HG03378 (cell line): ENCODE results near the gene PCDHA11.
"Not testable (repeated sequence)": the region's sequence is repeated elsewhere in the genome, so short reads cannot be mapped to it uniquely, and the experiment has no call there.

ENCODE experiments used
- ATAC-seq: cut with Tn5 transposase; IDR thresholded peaks from one replicate; pipeline ENCODE4 v1.9.1; 2021; ENCODE audit warnings: mild to moderate bottlenecking, moderate library complexity; ENCODE audit not compliant: unreplicated experiment

The PCDHA11 gene

DNA sequence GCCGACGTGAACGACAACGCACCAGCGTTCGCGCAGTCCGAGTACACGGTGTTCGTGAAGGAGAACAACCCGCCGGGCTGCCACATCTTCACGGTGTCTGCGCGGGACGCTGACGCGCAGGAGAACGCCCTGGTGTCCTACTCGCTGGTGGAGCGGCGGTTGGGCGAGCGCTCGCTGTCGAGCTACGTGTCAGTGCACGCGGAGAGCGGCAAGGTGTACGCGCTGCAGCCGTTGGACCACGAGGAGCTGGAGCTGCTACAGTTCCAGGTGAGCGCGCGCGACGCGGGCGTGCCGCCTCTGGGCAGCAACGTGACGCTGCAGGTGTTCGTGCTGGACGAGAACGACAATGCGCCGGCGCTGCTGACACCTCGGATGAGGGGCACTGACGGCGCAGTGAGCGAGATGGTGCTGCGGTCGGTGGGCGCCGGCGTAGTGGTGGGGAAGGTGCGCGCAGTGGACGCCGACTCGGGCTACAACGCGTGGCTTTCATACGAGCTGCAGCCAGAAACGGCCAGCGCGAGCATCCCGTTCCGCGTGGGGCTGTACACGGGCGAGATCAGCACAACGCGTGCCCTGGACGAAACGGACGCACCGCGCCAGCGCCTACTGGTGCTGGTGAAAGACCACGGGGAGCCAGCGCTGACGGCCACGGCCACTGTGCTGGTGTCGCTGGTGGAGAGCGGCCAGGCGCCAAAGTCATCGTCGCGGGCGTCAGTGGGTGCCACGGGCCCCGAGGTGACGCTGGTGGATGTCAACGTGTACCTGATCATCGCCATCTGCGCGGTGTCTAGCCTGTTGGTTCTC is 18.7 kb upstream of the PCDHA11 start:
- ATAC-seq: not testable (repeated sequence)

- ATAC-seq: no peak
These were observed 12.7 kb upstream of the PCDHA11 start, which contains the start of gene PCDHA10 for GRCh38 chr5:140855772-140856674. Gene PCDHA10, plus strand, starts transcription at chr5:140855897. Its CDS starts 152 bp downstream, at chr5:140856049.

- no peak for ATAC-seq
These were observed 11.4 kb upstream of the PCDHA11 start for GRCh38 chr5:140857177-140857986.

- ATAC-seq: no peak
These were observed 10.8 kb upstream of the PCDHA11 start for GRCh38 chr5:140857987-140858240.

DNA sequence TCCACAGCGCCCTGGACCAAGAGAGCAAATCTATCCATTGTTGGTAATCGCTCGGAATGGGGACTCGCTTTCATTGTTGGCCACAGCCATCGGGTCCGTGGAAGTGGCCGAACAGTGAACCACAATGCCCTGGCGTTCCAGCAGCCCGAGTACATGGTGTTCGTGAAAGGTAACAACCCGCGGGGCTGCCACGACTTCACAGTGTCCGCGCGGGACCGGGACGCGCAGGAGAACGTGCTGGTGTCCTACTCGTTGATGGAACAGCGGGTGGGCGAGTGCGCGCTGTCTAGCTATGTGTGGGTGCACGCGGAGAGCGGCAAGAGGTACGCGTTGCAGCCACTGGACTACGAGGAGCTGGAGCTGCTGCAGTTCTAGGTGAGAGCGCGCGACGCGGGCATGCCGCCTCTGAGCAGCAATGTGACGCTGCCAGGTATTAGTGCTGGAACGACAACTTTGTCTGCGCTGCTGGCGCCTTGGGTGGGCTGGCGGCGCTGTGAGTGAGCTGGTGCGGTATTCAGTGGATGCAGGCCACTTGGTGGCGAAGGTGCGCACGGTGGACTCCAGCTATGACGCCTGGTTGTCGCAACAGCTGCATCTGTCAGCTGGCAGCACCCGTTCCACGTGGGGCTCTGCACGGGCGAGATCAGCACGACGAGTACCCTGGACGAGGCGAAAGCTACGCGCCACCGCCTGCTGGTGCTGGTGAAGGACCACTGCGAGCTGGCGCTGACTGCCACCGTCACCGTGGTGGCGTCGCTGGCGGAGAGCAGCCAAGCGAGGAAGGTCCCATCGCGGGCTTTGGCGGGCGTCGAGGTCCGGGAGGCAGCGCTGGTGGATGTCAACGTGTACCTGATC is 6.1 kb upstream of the PCDHA11 start:
- ATAC-seq: no peak

DNA sequence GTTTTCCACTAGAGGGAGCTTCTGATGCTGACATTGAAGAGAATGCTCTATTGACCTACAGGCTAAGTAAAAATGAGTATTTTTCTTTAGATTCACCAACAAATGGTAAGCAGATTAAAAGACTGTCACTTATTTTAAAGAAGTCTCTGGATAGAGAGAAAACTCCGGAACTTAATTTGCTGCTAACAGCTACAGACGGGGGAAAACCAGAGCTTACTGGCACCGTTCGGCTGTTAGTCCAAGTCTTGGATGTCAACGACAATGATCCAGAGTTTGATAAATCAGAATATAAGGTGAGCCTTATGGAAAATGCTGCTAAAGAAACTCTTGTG is 764 bp downstream of the PCDHA11 start:
- no peak for ATAC-seq

- ATAC-seq: no peak
These were observed 1.8 kb downstream of the PCDHA11 start for GRCh38 chr5:140870221-140871201.

DNA sequence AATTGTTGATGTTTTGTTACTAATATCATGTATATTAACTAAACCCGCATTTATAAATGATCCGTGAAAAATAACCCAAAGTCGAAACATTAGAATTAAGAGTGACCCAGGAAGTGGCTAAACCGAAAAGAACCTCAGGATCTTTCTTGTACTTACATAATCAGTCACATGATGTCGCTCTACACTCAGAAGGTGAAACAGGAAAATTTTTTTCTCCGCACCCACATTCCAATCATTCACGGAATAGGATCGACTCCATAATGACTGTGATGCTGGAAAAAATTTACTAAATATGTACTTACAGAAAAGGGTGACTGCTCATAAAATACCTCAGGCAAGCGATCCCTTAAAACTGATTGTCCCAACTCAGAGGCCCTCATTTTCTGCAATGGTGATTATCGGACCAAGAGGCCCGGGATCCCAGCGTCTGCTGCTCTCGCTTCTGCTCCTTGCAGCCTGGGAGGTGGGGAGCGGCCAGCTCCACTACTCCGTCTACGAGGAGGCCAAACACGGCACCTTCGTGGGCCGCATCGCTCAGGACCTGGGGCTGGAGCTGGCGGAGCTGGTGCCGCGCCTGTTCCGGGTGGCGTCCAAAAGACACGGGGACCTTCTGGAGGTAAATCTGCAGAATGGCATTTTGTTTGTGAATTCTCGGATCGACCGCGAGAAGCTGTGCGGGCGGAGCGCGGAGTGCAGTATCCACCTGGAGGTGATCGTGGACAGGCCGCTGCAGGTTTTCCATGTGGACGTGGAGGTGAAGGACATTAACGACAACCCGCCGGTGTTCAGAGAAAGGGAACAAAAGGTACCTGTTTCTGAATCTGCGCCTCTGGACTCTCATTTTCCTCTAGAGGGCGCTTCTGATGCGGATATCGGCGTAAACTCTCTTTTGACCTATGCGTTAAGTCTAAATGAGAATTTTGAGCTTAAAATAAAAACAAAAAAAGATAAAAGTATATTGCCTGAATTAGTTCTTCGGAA is 6.6 kb downstream of the PCDHA11 start, which contains the start of gene PCDHA12:
Gene PCDHA12, plus strand, starts transcription at position 224 of the 981 bp plus-strand sequence. Its CDS starts 165 bp downstream, at position 389.
- no peak for ATAC-seq

GRCh38 chr5:140876541-140877261 is 7.9 kb downstream of the PCDHA11 start:
- not testable (repeated sequence) for ATAC-seq

DNA sequence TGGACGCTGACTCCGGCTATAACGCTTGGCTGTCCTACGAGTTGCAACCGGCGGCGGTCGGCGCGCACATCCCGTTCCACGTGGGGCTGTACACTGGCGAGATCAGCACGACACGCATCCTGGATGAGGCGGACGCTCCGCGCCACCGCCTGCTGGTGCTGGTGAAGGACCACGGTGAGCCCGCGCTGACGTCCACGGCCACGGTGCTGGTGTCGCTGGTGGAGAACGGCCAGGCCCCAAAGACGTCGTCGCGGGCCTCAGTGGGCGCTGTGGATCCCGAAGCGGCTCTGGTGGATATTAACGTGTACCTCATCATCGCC is 8.5 kb downstream of the PCDHA11 start:
- ATAC-seq: no peak

DNA sequence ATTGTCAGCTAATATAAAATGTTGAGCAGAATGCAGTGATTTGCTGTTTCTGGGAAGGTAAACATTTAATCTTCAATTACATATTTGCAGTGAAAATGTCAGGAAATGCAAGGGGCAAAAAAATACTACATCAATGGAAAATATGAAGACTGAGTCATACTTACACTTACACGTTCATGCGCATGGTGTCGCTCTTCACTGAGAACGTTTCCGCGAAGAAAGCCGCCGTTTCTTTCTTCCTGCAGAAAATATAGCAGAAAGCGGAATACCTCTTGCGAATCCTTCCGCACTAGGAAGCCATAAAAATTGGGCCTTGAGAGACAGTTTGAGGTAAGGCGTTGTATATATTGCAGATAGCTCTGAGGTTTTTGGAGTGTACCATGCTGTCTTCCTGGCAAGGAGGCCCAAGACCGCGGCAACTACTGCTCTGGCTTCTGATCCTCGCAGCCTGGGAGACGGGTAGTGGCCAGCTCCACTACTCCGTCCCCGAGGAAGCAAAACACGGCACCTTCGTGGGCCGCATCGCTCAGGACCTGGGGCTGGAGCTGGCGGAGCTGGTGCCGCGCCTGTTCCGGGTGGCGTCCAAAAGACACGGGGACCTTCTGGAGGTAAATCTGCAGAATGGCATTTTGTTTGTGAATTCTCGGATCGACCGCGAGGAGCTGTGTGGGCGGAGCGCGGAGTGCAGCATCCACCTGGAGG is 13.3 kb downstream of the PCDHA11 start, which contains the start of gene PCDHA13:
Gene PCDHA13, plus strand, starts transcription at position 236 of the 702 bp plus-strand sequence. Its CDS starts 145 bp downstream, at position 381.
- ATAC-seq: no peak

DNA sequence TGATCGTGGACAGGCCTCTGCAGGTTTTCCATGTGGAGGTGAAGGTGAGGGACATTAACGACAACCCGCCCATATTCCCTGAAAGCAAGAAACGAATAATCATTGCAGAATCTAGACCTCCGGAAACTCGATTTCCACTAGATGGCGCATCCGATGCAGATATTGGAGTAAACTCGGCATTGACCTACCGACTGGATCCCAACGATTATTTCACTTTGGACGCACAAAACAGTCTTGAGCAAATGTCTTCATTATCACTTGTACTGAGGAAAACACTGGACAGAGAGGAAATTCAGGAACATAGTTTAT is 13.8 kb downstream of the PCDHA11 start:
- ATAC-seq: no peak

DNA sequence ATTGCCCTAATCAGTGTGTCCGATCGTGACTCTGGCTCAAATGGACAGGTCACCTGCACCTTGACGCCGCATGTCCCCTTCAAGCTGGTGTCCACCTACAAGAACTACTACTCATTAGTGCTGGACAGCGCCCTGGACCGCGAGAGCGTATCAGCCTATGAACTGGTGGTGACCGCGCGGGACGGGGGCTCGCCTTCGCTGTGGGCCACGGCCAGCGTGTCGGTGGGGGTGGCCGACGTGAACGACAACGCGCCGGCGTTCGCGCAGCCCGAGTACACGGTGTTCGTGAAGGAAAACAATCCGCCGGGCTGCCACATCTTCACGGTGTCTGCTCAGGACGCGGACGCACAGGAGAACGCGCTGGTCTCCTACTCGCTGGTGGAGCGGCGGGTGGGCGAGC is 14.6 kb downstream of the PCDHA11 start:
- no peak for ATAC-seq

GRCh38 chr5:140883927-140884697 is 15.4 kb downstream of the PCDHA11 start:
- no peak for ATAC-seq

GRCh38 chr5:140916325-140916724 is 47.6 kb downstream of the PCDHA11 start:
- no peak for ATAC-seq
